Activated CD4-positive, alpha-beta T cell treated with anti-CD3 and anti-CD28 coated beads for 48 hours (primary cell): ENCODE measurements around the gene TRIM74.
"Not testable (repeated sequence)": the region's sequence is repeated elsewhere in the genome, so short reads cannot be mapped to it uniquely, and the experiment has no call there.

ENCODE experiments used
- DNase-seq: peaks from one replicate; pipeline ENCODE4 v3.0.0-alpha.2; 2020

The TRIM74 gene

DNA sequence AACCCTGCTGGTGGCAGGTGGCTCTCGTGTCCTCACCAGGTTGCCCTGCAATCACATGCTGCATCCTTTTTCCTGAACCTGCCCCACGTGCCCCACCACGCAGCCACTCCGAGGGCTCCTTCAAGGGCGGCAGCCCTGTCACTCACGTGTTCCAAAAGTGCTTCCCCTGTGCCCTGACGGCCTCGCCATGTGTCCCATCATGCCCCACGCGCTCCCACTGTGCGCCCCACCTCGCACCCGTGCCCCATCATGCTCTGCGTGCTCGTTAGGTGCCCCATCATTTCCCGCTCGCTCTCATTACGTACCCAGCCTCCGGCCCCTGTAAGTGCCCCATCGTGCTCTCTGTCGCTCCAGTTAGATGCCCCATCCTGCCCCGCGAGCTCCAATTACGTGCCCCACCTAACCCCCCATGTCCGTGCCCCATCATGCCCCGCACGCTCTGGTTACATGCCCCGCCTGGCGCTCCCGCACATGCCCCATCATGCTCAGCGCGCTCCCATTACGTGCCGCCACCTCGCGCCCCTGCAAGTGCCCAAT, at the start of gene TRIM74:
TSS of gene TRIM74 (minus strand) at position 487 of the 537 bp plus-strand sequence. CDS start 3,309 bp downstream, outside the sequence.
- not testable (repeated sequence) for DNase-seq

GRCh38 chr7:73006491-73006890, 37.2 kb upstream of the TRIM74 start:
- DNase-seq = not testable (repeated sequence)

- peak; percentile 93 for DNase-seq
Observed at GRCh38 chr7:73005693-73006447, 36.6 kb upstream of the TRIM74 start.

DNA sequence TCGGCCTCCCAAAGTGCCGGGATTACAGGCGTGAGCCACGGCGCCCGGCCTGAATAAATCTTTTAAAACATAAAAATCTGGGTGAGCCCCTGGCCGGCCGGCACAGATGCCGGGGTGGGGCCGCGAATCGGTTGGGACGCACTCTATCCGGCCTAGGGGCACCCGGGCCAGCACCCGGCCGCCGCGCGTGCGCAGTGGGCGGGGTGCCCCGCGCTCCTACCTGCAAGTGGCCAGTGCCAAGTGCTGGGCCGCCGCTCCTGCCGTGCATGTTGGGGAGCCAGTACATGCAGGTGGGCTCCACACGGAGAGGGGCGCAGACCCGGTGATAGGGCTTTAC, 36.1 kb upstream of the TRIM74 start:
- DNase-seq = peak; percentile 76

- not testable (repeated sequence) for DNase-seq
Observed at GRCh38 chr7:72997887-72998468, 28.7 kb upstream of the TRIM74 start.

GRCh38 chr7:72997447-72997846, 28.2 kb upstream of the TRIM74 start:
- DNase-seq = not testable (repeated sequence)

GRCh38 chr7:72995484-72995883, 26.2 kb upstream of the TRIM74 start:
- not testable (repeated sequence) for DNase-seq

DNA sequence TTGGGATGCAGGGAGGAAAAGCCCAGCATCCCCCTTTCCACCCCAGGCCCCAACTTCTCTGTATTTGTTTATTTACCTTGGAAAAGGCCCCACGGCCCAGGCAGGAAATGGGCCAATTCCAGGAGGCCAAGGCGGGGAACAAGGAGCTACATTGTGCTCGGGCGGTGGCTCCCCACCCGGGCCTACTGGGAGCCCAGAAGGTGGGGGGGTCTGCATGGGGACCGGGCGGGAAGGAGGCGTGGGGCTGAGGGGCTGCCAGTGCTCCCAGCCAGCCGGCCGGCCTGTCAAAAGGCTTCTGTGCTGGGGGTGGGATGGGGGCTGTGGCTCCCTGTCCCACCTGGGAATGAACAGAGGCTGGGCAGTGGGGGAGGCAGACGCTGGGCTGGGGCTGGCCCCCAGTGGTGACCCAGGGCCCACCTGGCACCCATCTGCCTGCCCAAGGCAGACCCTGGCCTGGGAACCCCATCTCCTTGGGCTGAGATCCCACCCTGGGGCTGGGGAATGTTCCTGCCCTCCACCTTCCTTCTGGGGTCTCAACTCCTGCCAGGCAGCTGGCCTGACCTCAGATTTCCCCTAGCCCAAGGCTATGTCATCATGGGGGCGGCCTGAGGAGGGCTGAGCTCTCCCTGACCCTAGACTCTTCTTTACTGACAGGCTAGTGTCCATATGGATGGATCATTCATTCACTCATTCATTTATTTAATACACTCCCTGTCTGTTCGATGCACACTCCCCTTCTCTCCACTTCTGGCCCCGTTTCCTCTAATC, 21.1 kb upstream of the TRIM74 start:
- DNase-seq = not testable (repeated sequence)

- DNase-seq = not testable (repeated sequence)
Observed at GRCh38 chr7:72982084-72982483, 12.8 kb upstream of the TRIM74 start.

DNA sequence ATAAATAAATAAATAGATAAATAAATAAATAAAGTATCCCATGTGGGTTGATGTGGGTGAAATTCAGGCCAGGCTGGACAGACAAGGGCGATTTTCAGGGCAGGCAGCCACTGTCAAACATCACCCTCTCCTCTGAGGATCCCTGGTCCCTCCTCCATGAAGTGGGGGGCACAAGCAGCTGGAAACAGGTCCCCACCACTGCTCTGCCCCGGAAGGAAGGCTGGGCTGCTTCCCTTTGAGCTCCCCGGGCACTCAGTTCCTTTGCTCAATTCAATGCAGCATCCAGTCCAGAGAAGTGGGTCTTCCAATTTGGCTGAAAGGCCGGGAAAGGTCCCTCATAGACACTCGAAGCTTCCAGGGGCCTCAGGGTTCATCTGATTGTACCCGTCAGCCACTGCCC, 11.1 kb upstream of the TRIM74 start:
- not testable (repeated sequence) for DNase-seq

GRCh38 chr7:72976434-72976833, 7.2 kb upstream of the TRIM74 start:
- not testable (repeated sequence) for DNase-seq

- not testable (repeated sequence) for DNase-seq
Observed at GRCh38 chr7:72975656-72976286, 6.5 kb upstream of the TRIM74 start.

GRCh38 chr7:72974781-72975180, 5.5 kb upstream of the TRIM74 start:
- not testable (repeated sequence) for DNase-seq

- DNase-seq = not testable (repeated sequence)
Observed at GRCh38 chr7:72971505-72971904, 2.2 kb upstream of the TRIM74 start.

DNA sequence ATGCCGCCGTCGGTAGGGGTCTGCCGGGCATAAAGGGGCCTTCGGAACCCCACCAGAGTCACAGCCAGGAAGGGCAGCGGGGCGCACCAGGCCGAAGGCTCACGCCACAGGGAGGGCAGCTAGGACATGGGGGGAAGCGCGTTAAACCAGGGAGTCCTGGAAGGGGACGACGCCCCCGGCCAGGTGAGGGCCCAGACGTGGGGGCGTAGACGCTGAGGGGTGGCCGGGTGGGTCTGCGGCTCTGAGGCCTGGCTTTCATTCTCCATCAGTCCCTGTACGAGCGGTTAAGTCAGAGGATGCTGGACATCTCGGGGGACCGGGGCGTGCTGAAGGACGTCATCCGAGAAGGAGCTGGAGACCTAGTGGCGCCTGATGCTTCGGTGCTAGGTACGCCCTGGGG, 422 bp upstream of the TRIM74 start:
- not testable (repeated sequence) for DNase-seq

DNA sequence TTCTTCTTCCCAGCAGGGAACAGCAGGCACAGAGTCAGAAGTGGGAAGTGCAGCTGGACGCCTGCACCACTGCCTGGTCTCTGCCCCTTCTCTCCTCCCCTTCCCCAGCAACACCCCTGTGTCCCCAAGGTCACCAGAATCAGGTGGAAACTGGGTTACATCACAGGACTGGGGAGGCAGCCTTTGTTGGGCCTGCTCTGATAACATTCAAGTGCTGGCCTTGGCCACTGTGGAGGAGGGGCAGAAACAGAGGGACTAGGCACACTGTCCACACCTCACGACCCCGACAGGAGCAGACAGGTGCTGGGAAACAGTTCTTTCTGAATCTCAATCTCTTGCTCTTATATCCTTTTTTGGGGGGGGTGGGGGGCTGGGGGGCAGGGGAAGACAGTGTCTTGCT, 2.4 kb downstream of the TRIM74 start:
- DNase-seq = not testable (repeated sequence)

- DNase-seq = not testable (repeated sequence)
Observed at GRCh38 chr7:72965186-72965975, 3.9 kb downstream of the TRIM74 start.

DNA sequence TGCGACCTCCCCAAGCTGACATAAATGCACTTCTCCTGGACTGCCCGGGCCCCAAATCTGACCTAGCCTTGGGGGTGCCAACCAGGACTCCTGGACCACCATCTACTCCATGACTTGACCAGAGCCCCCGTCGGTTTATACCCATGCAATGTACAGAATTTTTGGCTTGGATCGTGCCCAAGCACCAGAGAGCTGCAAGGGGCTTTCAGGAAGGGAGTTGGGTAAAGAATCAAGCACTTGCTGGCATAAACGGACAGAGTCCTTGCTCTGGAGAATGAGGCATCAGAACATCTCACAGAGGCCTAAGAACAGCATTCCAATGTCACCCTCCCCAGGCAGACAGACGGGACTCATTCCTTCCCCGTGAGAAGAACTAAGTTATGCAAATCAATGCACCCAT, 6.2 kb downstream of the TRIM74 start:
- DNase-seq = not testable (repeated sequence)

- not testable (repeated sequence) for DNase-seq
Observed at GRCh38 chr7:72961346-72961650, 8.0 kb downstream of the TRIM74 start.

DNA sequence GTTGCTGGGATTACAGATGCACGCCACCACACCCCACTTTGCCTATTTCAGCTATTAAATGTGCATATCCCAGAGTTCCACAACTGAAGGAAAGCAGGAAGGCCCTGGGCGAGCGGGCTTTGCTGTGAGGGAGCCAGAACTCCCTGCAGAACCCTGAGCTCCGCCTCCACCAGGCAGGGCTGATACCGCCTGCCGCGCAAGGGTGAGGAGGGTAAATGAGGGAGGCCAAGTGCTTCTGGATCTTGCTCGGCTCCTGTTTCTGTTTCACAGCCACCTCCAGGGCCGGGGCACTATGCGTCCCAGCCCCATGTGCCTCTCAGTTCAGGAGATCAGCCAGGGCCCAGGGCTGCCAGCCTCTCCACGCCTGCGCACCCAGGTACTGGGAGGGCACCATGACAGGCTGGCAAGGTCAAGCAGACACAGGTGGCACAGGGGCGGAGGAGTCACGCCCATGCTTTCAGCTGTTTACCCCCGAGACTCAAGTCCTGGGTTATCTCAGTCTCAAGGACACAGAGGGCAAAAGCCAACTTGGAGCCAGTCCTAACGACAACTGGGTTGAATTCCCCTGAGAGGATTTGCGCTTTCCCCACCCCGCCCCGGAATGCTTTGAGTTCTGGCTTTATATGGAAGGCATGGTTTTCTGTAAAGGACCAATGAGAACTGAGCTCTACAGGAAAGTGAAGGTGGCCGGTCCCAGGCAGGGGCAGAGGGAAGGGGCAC, 8.5 kb downstream of the TRIM74 start:
- not testable (repeated sequence) for DNase-seq

DNA sequence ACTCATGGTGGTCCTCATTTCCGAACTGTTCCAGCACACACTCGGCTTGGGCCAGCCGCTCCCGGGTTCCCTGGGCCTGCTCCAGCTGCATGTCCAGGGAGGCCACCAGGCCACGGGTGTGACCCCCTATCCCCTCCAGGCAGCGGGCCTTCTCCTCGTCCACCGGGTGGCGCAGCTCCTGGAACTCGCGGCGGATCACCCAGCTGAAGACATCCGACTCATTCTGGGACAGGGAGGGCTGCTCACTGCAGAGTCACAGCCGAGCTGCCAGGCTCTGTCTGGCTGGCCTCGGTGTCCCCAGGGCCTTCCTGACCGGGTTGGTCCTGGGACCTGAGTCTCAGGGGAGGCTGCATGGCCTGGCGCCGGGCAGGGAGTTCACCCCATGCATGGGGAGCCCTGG, 9.2 kb downstream of the TRIM74 start:
- not testable (repeated sequence) for DNase-seq
